Measurements from ENCODE around the gene TECTB. TPM values are rescaled to one million over a fixed set of nuclear protein-coding genes. Genes with fewer than 3 reads are reported as not detected.

Gene TECTB
- total and polyA plus RNA-seq, 9 of the 15 experiments (the other 6 are each of a cell fraction or from before 2014, with no cell fraction given): not detected

DNA sequence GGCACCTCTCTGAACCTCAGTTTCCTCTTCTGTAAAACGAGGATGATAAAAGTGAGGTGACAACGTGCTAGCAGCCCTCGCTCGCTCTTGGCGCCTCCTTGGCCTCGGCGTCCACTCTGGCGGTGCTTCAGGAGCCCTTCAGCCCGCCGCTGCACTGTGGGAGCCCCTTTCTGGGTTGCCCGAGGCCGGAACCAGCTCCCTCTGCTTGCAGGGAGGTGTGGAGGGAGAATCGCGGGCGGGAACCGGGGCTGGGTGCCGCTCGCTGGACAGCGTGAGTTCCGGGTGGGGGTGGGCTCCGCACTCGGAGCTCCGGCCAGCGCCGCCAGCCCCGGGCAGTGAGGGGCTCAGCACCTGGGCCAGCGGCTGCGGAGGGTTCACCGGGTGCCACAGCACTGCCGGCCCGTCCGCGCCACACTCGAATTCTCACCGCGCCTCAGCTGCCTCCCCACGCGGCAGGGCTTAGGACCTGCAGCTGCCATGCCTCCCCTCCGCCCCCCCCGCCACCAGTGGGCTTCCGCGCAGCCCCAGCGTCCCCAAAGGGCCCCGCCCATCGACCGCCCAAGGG, 66.4 kb downstream of the TECTB start (continued):
- TF ChIP-seq, protein P1, sequence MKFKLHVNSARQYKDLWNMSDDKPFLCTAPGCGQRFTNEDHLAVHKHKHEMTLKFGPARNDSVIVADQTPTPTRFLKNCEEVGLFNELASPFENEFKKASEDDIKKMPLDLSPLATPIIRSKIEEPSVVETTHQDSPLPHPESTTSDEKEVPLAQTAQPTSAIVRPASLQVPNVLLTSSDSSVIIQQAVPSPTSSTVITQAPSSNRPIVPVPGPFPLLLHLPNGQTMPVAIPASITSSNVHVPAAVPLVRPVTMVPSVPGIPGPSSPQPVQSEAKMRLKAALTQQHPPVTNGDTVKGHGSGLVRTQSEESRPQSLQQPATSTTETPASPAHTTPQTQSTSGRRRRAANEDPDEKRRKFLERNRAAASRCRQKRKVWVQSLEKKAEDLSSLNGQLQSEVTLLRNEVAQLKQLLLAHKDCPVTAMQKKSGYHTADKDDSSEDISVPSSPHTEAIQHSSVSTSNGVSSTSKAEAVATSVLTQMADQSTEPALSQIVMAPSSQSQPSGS (CRISPR knock-in tag; IDR thresholded peaks at IDR 0.05): no peak
- TF ChIP-seq ZNF551 (CRISPR knock-in tag; IDR thresholded peaks at IDR 0.05): no peak
- TF ChIP-seq ZMIZ1 (IDR thresholded peaks at IDR 0.05; ENCODE audit: low read depth in 2 of 2, low read length in 2 of 2): no peak
- no peak for TF ChIP-seq FOXK1 (CRISPR knock-in tag; IDR thresholded peaks at IDR 0.05; ENCODE audit: borderline replicate concordance)

GRCh38 chr10:112351146-112351545, 67.9 kb downstream of the TECTB start:
- no peaks in the 10 kb centered on the region for H3K79me2 ChIP-seq (ENCODE audit: control insufficient read depth, insufficient read depth, low read length)
- intact Hi-C loops (cut with micrococcal nuclease): no loop called here
- no peak overlapping the region for H3K4me3 ChIP-seq
- ATAC-seq (no peak), FAIRE-seq (no peak), DNase-seq (ENCODE audit: extremely low read depth in 1 of 4, low spot score in 3 of 4) (no peak)
- no peaks in the 10 kb centered on the region for H3K9me1 ChIP-seq (ENCODE audit: control insufficient read depth, insufficient read depth, low read length)
- POLR2A ChIA-PET: interaction anchor here (1.2 kb wide), 1 partner anchor 11 kb away, joined by 3 read pairs; no protein-coding TSS in a partner anchor
- no peak overlapping the region for H3K27ac ChIP-seq (ENCODE audit: extremely low read depth, low read depth, low read length)
- H4K20me1 ChIP-seq (replicated peaks; ENCODE audit: control insufficient read depth, insufficient read depth, low read length): no peaks in the 10 kb centered on the region
- peaks cover 0 to 12% of the 10 kb centered on the region in 2 experiments; a peak in 2 of 5 replicates for H3K27me3 ChIP-seq (ENCODE audit: control insufficient read depth in 2 of 2, insufficient read depth in 2 of 2, low read length in 2 of 2)
- no peak overlapping the region for H3K9ac ChIP-seq (ENCODE audit: insufficient read depth in 1 of 2, low read depth in 2 of 2, low read length in 2 of 2)
- in situ Hi-C loops (cut with MboI): no loop called here
- H3K4me1 ChIP-seq (replicated peaks in 1 of 2; ENCODE audit: control insufficient read depth in 2 of 2, insufficient read depth in 2 of 2, low read length in 2 of 2): 0 out of 5 replicates have a peak, but pooled peaks cover 0 to 6% of the 10 kb centered on the region in 2 experiments
- H3K36me3 ChIP-seq (ENCODE audit: control insufficient read depth, insufficient read depth, low read length): no peaks in the 10 kb centered on the region
- H2AFZ ChIP-seq (ENCODE audit: low read depth, low read length): no peak overlapping the region
- no TSS peak for BruUV-seq (replicated peaks)
- H3K4me2 ChIP-seq (ENCODE audit: insufficient read depth, low read length): no peak overlapping the region
- CTCF ChIA-PET (ENCODE audit: low intra/inter-chr PET ratio): no interaction called here
- 18% methylated on average over 6 of the region's 8 CpGs for WGBS (ENCODE audit: insufficient coverage, low coverage, missing lambda C conversion rate)
- H3K9me3 ChIP-seq (replicated peaks; ENCODE audit: control insufficient read depth, insufficient read depth, low read depth, low read length): no peaks in the 10 kb centered on the region
- TF ChIP-seq ZNF551 (CRISPR knock-in tag; IDR thresholded peaks at IDR 0.05) (no peak), ETS2 (tag; IDR thresholded peaks at IDR 0.05; ENCODE audit: borderline replicate concordance, poor library complexity, severe bottlenecking) (no peak)
- TF ChIP-seq, protein P2, sequence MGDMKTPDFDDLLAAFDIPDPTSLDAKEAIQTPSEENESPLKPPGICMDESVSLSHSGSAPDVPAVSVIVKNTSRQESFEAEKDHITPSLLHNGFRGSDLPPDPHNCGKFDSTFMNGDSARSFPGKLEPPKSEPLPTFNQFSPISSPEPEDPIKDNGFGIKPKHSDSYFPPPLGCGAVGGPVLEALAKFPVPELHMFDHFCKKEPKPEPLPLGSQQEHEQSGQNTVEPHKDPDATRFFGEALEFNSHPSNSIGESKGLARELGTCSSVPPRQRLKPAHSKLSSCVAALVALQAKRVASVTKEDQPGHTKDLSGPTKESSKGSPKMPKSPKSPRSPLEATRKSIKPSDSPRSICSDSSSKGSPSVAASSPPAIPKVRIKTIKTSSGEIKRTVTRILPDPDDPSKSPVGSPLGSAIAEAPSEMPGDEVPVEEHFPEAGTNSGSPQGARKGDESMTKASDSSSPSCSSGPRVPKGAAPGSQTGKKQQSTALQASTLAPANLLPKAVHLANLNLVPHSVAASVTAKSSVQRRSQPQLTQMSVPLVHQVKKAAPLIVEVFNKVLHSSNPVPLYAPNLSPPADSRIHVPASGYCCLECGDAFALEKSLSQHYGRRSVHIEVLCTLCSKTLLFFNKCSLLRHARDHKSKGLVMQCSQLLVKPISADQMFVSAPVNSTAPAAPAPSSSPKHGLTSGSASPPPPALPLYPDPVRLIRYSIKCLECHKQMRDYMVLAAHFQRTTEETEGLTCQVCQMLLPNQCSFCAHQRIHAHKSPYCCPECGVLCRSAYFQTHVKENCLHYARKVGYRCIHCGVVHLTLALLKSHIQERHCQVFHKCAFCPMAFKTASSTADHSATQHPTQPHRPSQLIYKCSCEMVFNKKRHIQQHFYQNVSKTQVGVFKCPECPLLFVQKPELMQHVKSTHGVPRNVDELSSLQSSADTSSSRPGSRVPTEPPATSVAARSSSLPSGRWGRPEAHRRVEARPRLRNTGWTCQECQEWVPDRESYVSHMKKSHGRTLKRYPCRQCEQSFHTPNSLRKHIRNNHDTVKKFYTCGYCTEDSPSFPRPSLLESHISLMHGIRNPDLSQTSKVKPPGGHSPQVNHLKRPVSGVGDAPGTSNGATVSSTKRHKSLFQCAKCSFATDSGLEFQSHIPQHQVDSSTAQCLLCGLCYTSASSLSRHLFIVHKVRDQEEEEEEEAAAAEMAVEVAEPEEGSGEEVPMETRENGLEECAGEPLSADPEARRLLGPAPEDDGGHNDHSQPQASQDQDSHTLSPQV (IDR thresholded peaks at IDR 0.05): no peak
